Activated T-cell treated with anti-CD3 and anti-CD28 coated beads, Interleukin-2, amount 50 U/mL, for 1 hour (primary cell): ENCODE measurements around the gene KRTAP10-2.
"Not testable (repeated sequence)": the region's sequence is repeated elsewhere in the genome, so short reads cannot be mapped to it uniquely, and the experiment has no call there.

Source experiments
- DNase-seq: peaks from one replicate; pipeline ENCODE4 v3.0.0-alpha.2; 2020

Gene KRTAP10-2

DNA sequence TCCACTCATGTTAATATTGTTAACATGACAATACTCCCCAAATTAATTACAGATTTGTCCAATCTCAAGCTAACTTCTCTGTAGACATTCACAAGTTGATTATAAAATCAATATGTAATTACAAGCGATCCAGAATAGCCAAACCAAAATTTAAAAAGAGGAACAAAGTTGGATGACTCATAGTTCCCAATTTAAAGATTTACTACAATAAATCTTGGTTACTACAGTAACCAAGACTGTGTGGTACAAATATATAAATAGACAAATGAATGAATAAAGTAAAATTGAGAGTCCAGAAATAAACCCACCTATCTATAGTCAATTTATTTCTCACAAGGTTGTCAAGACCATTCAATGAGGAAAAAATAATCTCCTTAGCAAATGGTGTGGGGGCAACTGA is 15.1 kb upstream of the KRTAP10-2 start:
- DNase-seq, result no peak

- DNase-seq, result no peak
Measured at GRCh38 chr21:44564886-44565598, 13.7 kb upstream of the KRTAP10-2 start.

DNA sequence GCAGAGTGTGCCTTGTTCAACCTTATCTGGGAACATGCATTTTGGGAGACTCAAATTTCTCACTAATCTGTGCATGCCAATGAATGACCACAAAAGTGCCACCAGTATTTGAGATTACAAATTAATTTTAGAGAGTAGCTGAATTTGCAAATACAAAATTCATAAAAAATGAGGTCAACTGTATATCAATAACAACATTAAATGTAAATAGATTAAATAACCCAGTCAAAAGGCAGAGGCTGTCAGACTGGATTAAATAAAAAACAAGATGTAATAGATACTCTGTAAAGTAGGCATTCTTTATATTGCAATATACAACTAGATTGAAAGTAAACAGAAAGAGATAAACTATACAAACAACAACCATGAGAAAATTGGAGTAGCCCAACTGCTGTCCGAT is 12.8 kb upstream of the KRTAP10-2 start:
- no peak for DNase-seq

GRCh38 chr21:44558695-44559094 is 7.4 kb upstream of the KRTAP10-2 start, which contains the start of gene KRTAP10-3:
Gene KRTAP10-3, minus strand, starts transcription at chr21:44558795. Its CDS starts 80 bp downstream, at chr21:44558715.
- no peak for DNase-seq

DNA sequence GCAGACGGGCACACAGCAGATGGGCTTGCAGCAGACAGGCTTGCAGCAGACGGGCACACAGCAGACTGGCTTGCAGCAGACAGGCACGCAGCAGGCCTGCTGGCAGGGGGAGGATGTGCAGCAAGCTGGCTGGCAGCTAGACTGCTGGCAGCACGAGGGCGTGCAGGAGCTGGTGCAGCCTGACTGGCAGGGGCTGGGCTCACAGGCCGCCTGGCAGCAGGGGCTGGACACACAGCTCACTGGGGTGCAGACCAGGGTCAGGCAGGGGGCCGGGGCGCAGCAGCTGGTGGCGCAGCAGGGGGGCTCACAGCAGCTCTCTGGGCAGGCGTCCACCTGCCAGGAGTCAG is 7.0 kb upstream of the KRTAP10-2 start:
- not testable (repeated sequence) for DNase-seq

- DNase-seq, result no peak
Measured at GRCh38 chr21:44557491-44558328, 6.4 kb upstream of the KRTAP10-2 start.

GRCh38 chr21:44556879-44557278 is 5.6 kb upstream of the KRTAP10-2 start:
- DNase-seq, result no peak

GRCh38 chr21:44555200-44555875 is 4.0 kb upstream of the KRTAP10-2 start:
- no peak for DNase-seq

- no peak for DNase-seq
Measured at GRCh38 chr21:44552681-44553080, 1.4 kb upstream of the KRTAP10-2 start.

DNA sequence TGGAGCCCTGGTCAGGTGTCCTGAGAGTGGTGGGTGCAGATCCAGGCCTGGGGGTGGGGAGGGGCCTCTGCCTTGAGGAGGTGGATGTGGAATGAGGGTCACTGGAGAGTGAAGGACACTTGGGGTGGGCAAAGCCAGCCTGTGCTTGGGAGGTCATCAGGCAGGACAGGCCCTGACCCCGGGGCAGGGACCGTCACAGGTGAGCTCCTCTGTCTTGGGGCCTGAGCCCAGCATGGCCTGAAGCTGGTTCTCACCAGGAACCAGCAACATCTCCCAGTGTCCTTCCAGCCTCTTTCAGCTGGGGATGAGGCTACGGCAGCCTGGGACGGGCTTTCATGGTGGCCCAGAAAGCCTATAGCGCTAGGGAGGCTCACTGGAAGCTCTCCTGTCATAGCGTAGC is 831 bp upstream of the KRTAP10-2 start:
- DNase-seq, result no peak

GRCh38 chr21:44550807-44551206 is 498 bp downstream of the KRTAP10-2 start:
- no peak for DNase-seq

GRCh38 chr21:44550285-44550684 is 1.0 kb downstream of the KRTAP10-2 start:
- not testable (repeated sequence) for DNase-seq

GRCh38 chr21:44549525-44550211 is 1.6 kb downstream of the KRTAP10-2 start:
- no peak for DNase-seq

GRCh38 chr21:44548922-44549321 is 2.4 kb downstream of the KRTAP10-2 start:
- DNase-seq, result no peak

GRCh38 chr21:44548381-44548780 is 2.9 kb downstream of the KRTAP10-2 start:
- no peak for DNase-seq

GRCh38 chr21:44547656-44548331 is 3.5 kb downstream of the KRTAP10-2 start:
- peak; percentile 25 for DNase-seq

DNA sequence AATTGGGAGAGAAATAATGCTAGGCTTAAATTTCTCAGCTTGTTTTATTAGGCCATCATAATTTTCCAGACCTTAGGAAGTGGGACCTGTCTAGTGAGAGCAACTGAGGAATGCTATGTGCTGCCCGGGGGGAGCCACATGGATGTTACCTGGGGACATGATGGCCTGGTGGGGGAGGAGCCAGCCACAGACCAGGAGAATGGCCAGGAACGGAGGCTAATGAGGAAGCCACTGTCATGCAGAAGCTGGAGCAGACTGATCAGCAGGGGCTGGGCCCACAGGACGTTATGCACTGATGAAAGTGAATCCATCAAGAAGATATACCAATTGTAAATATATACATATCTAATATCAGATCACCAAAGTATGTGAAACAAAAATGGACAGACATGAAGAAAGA is 6.7 kb downstream of the KRTAP10-2 start:
- DNase-seq, result no peak

DNA sequence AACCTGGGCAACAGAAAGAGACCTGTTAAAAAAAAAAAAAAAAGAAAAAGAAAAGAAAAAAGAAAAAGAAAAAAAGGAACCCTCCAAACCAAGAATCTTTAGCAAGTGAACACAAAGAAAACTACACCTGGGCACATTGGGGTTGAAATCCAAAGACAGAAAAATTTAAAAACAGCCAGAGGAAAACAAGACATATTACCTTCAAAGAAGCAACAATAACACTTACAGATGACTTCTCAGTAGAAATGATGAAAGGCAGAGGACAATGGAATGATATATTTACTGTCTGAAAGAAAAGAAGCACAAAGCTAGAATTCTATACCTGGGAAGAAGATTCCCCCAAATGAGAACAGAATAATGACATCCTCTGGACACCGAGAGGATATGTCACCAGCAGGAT is 8.6 kb downstream of the KRTAP10-2 start:
- DNase-seq, result no peak

DNA sequence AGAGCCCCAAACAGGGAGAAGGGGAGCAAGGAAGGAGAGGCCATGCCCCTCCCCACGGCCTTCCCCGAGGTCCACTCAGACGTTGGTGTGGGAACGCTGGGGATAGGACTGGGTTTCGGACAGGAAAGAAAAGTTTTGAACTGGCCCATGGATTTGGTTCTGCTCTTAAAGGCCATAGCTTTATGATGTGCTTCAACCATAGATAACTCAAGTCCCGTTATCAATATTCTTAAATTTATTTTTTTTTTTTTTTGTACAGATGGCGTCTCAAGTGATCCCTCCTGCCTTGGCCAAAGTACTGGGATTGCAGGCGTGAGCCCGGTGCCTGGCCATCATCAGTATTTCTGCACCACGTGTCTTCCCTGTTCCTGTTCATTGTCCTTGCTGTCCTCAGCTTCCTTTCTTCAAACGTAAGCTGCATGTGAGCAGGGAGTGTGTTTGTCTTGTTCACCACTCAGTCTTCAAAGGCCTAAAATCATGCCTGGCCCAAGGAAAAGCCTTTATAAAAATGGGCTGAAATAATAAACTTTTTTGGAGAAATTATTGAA is 10.5 kb downstream of the KRTAP10-2 start:
- no peak for DNase-seq

DNA sequence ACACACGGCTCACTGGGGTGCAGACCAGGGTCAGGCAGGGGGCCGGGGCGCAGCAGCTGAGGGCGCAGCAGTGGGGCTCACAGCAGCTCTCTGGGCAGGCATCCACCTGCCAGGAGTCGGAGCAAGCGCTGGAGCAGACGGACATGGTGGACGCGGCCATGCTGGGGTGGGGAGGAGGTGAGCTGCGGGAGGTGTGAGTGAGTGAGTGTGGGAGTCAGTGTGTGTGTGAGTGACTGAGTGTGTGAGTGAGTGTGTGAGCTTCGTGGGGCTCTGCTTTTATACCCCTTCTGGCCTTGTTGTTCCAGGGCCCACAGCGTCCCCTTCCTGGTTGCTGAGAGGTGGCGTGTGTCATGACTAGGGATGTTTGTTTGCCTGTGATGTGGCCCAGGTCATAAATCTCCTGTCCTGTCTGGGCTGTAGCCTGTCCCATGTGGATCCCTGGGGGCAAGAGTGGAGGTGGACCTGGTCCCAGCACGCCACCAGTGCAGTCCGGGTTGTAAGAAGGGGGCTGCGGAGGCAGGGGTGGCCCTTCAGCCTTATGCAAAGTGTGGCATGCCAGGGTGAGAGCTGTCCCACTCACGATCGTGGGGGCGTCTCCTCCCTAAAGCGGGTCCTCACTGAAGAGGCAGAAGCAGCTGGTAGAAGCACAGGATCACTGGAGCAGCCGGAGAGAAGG is 11.2 kb downstream of the KRTAP10-2 start, which contains the start of gene KRTAP10-1:
KRTAP10-1 (minus strand) TSS at position 205 of the 676 bp plus-strand sequence; CDS start at position 160, 45 bp downstream.
- DNase-seq, result peak; percentile 14

GRCh38 chr21:44539046-44539445 is 12.3 kb downstream of the KRTAP10-2 start:
- no peak for DNase-seq
